HepG2 (cell line): ENCODE results near the gene ZNF234. TPM values are rescaled to one million over a fixed set of nuclear protein-coding genes. Genes with fewer than 3 reads are reported as not detected.

Source experiments
- HNF1A ChIP-seq, 2 experiments: sonication (generic) in 1 of 2; formaldehyde crosslinking in 1 of 2; IDR thresholded peaks; 2 replicates each; pipeline versions ENCODE4 v1.4.0 to v1.6.1; 2016 to 2020; ENCODE audit warnings: borderline replicate concordance in 1 of 2, low read depth in 1 of 2, mild to moderate bottlenecking in 1 of 2, missing genetic modification reagents in 1 of 2
- KDM2A ChIP-seq: sonication (generic); formaldehyde crosslinking; IDR thresholded peaks from 2 replicates; pipeline ENCODE4 v1.4.0; 2020; ENCODE audit warnings: low read depth, missing genetic modification reagents, borderline replicate concordance
- PCBP2 ChIP-seq: fragments of 200-400 bp; formaldehyde crosslinking; optimal IDR thresholded peaks from 2 replicates; pipeline ENCODE3; 2018; ENCODE audit warnings: low read length, low read depth; ENCODE audit not compliant: poor library complexity, severe bottlenecking
- RBM39 ChIP-seq: fragments of 200-400 bp; formaldehyde crosslinking; IDR thresholded peaks from one replicate; pipeline ENCODE4 v1.6.1; 2018; ENCODE audit warnings: antibody characterized with exemption, mild to moderate bottlenecking, low read depth, low read length; ENCODE audit not compliant: poor library complexity, severe bottlenecking
- ZFY ChIP-seq: sonication (generic); formaldehyde crosslinking; IDR thresholded peaks from 2 replicates; pipeline ENCODE4 v1.4.0; 2020; ENCODE audit warnings: missing genetic modification reagents
- ZIK1 ChIP-seq: sonication (generic); formaldehyde crosslinking; IDR thresholded peaks from 2 replicates; pipeline ENCODE4 v1.5.0; 2020; ENCODE audit warnings: mild to moderate bottlenecking, low read depth, missing genetic modification reagents, borderline replicate concordance
- ZNF326 ChIP-seq: sonication (generic); formaldehyde crosslinking; IDR thresholded peaks from 2 replicates; pipeline ENCODE4 v1.4.0; 2020; ENCODE audit warnings: missing genetic modification reagents, borderline replicate concordance
- ZNF552 ChIP-seq: sonication (generic); formaldehyde crosslinking; IDR thresholded peaks from 2 replicates; pipeline ENCODE4 v1.9.0; 2022; ENCODE audit warnings: missing genetic modification reagents, mild to moderate bottlenecking, borderline replicate concordance
- ZNF577 ChIP-seq: sonication (generic); formaldehyde crosslinking; IDR thresholded peaks from 2 replicates; pipeline ENCODE4 v1.4.0; 2020; ENCODE audit warnings: mild to moderate bottlenecking, low read depth, missing genetic modification reagents, borderline replicate concordance
- ZNF773 ChIP-seq: sonication (generic); formaldehyde crosslinking; IDR thresholded peaks from 2 replicates; pipeline ENCODE4 v1.4.0; 2020; ENCODE audit warnings: missing genetic modification reagents, borderline replicate concordance
- polyA plus RNA-seq, 8 experiments: library from polyadenylated mRNA; depleted of rRNA in 3 of 8; stranded (reverse) in 7 of 8; unstranded in 1 of 8; fragments of >200 nt; fragmentation: Illumina TruSeq in 4 of 8; extraction: Trizol in 4 of 8; gene quantifications; 2 replicates each; pipeline versions ENCODE4 v1.2.1 to v1.2.3, GENCODE V29; 2011 to 2016; ENCODE audit warnings: low read depth in 4 of 8, missing spikeins in 1 of 8, mixed read lengths in 1 of 8; ENCODE audit not compliant: insufficient read depth in 1 of 8
- total RNA-seq, 5 experiments: library from RNA; depleted of rRNA; stranded (reverse); fragments of >200 nt; fragmentation: Illumina TruSeq; extraction: Trizol; gene quantifications; 2 replicates each; pipeline ENCODE4 v1.2.3, GENCODE V29; 2016; ENCODE audit warnings: low read depth in 1 of 5
- TF ChIP-seq, protein P1 (sequence below), 2 experiments: IDR thresholded peaks; 2 replicates each; pipeline ENCODE4 v1.6.1; 2011 to 2012; ENCODE audit warnings: low read length in 2 of 2, borderline replicate concordance in 1 of 2, low read depth in 1 of 2, mild to moderate bottlenecking in 1 of 2, moderate library complexity in 1 of 2
- TF ChIP-seq, protein P2 (sequence below): sonication (generic); formaldehyde crosslinking; IDR thresholded peaks from 2 replicates; pipeline ENCODE4 v1.4.0; 2020; ENCODE audit warnings: missing genetic modification reagents, borderline replicate concordance

ZNF234 gene
- total and polyA plus RNA-seq, 2 of the 13 experiments (the other 11 are each of a cell fraction or from before 2014, with no cell fraction given) = 3.5 to 11.2 TPM

- TF ChIP-seq ZNF577 (no peak), RBM39 (no peak), ZFY (peak; percentile 60; the same call in 1 of the 2 replicates), PCBP2 (no peak), ZNF326 (CRISPR knock-in tag) (no peak), ZNF552 (CRISPR knock-in tag) (no peak), KDM2A (CRISPR knock-in tag) (peak; percentile 76), ZNF773 (CRISPR knock-in tag) (no peak), HNF1A (IDR thresholded peaks at IDR 0.05; ENCODE audit: low read depth) (no peak), HNF1A (CRISPR knock-in tag; IDR thresholded peaks at IDR 0.05; ENCODE audit: borderline replicate concordance) (peak; percentile 47; the same call in 1 of the 2 replicates), ZIK1 (CRISPR knock-in tag) (0 out of 2 replicates have a peak, but pooled peaks have one; percentile 59)
- TF ChIP-seq, protein P1, sequence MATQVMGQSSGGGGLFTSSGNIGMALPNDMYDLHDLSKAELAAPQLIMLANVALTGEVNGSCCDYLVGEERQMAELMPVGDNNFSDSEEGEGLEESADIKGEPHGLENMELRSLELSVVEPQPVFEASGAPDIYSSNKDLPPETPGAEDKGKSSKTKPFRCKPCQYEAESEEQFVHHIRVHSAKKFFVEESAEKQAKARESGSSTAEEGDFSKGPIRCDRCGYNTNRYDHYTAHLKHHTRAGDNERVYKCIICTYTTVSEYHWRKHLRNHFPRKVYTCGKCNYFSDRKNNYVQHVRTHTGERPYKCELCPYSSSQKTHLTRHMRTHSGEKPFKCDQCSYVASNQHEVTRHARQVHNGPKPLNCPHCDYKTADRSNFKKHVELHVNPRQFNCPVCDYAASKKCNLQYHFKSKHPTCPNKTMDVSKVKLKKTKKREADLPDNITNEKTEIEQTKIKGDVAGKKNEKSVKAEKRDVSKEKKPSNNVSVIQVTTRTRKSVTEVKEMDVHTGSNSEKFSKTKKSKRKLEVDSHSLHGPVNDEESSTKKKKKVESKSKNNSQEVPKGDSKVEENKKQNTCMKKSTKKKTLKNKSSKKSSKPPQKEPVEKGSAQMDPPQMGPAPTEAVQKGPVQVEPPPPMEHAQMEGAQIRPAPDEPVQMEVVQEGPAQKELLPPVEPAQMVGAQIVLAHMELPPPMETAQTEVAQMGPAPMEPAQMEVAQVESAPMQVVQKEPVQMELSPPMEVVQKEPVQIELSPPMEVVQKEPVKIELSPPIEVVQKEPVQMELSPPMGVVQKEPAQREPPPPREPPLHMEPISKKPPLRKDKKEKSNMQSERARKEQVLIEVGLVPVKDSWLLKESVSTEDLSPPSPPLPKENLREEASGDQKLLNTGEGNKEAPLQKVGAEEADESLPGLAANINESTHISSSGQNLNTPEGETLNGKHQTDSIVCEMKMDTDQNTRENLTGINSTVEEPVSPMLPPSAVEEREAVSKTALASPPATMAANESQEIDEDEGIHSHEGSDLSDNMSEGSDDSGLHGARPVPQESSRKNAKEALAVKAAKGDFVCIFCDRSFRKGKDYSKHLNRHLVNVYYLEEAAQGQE (IDR thresholded peaks at IDR 0.05; ENCODE audit: borderline replicate concordance in 1 of 2, low read depth in 1 of 2, low read length in 2 of 2) = no peak
- TF ChIP-seq, protein P2, sequence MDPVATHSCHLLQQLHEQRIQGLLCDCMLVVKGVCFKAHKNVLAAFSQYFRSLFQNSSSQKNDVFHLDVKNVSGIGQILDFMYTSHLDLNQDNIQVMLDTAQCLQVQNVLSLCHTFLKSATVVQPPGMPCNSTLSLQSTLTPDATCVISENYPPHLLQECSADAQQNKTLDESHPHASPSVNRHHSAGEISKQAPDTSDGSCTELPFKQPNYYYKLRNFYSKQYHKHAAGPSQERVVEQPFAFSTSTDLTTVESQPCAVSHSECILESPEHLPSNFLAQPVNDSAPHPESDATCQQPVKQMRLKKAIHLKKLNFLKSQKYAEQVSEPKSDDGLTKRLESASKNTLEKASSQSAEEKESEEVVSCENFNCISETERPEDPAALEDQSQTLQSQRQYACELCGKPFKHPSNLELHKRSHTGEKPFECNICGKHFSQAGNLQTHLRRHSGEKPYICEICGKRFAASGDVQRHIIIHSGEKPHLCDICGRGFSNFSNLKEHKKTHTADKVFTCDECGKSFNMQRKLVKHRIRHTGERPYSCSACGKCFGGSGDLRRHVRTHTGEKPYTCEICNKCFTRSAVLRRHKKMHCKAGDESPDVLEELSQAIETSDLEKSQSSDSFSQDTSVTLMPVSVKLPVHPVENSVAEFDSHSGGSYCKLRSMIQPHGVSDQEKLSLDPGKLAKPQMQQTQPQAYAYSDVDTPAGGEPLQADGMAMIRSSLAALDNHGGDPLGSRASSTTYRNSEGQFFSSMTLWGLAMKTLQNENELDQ = no peak
Observed at GRCh38 chr19:44164673-44165512, 23.5 kb downstream of the ZNF234 start, which contains the start of gene ZNF226 (continued).
